OCI-LY1 (cell line): ENCODE data around the gene TMEM190.
"Not testable (repeated sequence)": the region's sequence is repeated elsewhere in the genome, so short reads cannot be mapped to it uniquely, and the experiment has no call there.

Experiments
- EZH2 ChIP-seq: fragments of 200-600 bp; sonication (generic), shearing (Covaris generic); IDR thresholded peaks from 2 replicates; pipeline ENCODE4 v1.8.0; 2017; ENCODE audit warnings: borderline replicate concordance, mixed run types, mild to moderate bottlenecking, antibody characterized with exemption, low read length, moderate library complexity, mixed read lengths
- TF ChIP-seq, protein P1 (sequence below): fragments of 200-600 bp; sonication (generic), shearing (Covaris generic); IDR thresholded peaks from 2 replicates; pipeline ENCODE4 v1.5.1; 2017; ENCODE audit warnings: mild to moderate bottlenecking, antibody characterized with exemption, low read length, moderate library complexity, mixed read lengths

DNA sequence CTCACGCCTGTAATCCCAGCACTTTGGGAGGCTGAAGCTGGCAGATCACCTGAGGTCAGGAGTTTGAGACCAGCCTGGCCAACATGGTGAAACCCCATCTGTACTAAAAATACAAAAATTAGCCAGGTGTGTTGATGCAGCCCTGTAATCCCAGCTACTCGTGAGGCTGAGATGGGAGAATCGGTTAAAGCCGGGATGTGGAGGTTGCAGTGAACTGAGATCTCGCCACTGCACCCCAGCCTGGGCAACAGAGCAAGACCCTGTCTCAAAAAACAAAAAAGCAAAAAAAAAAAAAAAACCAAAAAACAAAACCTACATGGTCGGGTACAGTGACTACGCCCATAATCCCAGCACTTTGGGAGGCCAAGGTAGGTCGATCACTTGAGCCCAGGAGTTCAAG lies 32.6 kb downstream of the TMEM190 start:
- TF ChIP-seq, protein P1, sequence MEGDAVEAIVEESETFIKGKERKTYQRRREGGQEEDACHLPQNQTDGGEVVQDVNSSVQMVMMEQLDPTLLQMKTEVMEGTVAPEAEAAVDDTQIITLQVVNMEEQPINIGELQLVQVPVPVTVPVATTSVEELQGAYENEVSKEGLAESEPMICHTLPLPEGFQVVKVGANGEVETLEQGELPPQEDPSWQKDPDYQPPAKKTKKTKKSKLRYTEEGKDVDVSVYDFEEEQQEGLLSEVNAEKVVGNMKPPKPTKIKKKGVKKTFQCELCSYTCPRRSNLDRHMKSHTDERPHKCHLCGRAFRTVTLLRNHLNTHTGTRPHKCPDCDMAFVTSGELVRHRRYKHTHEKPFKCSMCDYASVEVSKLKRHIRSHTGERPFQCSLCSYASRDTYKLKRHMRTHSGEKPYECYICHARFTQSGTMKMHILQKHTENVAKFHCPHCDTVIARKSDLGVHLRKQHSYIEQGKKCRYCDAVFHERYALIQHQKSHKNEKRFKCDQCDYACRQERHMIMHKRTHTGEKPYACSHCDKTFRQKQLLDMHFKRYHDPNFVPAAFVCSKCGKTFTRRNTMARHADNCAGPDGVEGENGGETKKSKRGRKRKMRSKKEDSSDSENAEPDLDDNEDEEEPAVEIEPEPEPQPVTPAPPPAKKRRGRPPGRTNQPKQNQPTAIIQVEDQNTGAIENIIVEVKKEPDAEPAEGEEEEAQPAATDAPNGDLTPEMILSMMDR = not testable (repeated sequence)
- not testable (repeated sequence) for TF ChIP-seq EZH2
